Kidney epithelial cell (primary cell): Measurements from ENCODE around the gene ANO8. TPM values are rescaled to one million over a fixed set of nuclear protein-coding genes. Genes with fewer than 3 reads are reported as not detected.

Source experiments
- DNase-seq: peaks from one replicate; pipeline ENCODE4 v3.0.0-alpha.2; 2010; ENCODE audit warnings: low read depth
- H3K27me3 ChIP-seq: 2 replicates; pipeline ENCODE4 v1.6.0; 2011; ENCODE audit warnings: low read length; ENCODE audit not compliant: control insufficient read depth, insufficient read depth
- H3K36me3 ChIP-seq: 2 replicates; pipeline ENCODE4 v1.5.1; 2011; ENCODE audit warnings: low read length; ENCODE audit not compliant: control insufficient read depth, insufficient read depth
- H3K4me3 ChIP-seq: 2 replicates; pipeline ENCODE4 v1.5.1; 2011; ENCODE audit warnings: low read depth, mild to moderate bottlenecking, control low read depth, low read length
- total RNA-seq: library from RNA; depleted of rRNA; stranded (reverse); fragments of >200 nt; gene quantifications from 2 replicates; pipeline ENCODE4 v1.2.3, GENCODE V29; 2015
- TF ChIP-seq, protein P1 (sequence below): IDR thresholded peaks from 2 replicates; pipeline ENCODE4 v1.5.1; 2011; ENCODE audit warnings: mild to moderate bottlenecking, moderate library complexity, low read length, control low read depth, inconsistent platforms; ENCODE audit not compliant: insufficient read depth, poor library complexity, severe bottlenecking

Gene ANO8
- total RNA-seq, 1 donor from 2014 or later = 6.9 TPM

- H3K36me3 ChIP-seq = peaks cover 3% of the 10 kb centered on the region
- H3K27me3 ChIP-seq = peaks cover 11% of the 10 kb centered on the region
- H3K4me3 ChIP-seq = no peak overlapping the region
- no peak for DNase-seq
- TF ChIP-seq, protein P1, sequence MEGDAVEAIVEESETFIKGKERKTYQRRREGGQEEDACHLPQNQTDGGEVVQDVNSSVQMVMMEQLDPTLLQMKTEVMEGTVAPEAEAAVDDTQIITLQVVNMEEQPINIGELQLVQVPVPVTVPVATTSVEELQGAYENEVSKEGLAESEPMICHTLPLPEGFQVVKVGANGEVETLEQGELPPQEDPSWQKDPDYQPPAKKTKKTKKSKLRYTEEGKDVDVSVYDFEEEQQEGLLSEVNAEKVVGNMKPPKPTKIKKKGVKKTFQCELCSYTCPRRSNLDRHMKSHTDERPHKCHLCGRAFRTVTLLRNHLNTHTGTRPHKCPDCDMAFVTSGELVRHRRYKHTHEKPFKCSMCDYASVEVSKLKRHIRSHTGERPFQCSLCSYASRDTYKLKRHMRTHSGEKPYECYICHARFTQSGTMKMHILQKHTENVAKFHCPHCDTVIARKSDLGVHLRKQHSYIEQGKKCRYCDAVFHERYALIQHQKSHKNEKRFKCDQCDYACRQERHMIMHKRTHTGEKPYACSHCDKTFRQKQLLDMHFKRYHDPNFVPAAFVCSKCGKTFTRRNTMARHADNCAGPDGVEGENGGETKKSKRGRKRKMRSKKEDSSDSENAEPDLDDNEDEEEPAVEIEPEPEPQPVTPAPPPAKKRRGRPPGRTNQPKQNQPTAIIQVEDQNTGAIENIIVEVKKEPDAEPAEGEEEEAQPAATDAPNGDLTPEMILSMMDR = no peak
These were observed 8.6 kb downstream of the ANO8 start for GRCh38 chr19:17325881-17326594.

- Histone ChIP-seq H3K27me3 (peaks cover 10% of the 10 kb centered on the region), H3K4me3 (no peak overlapping the region), H3K36me3 (peaks cover 5% of the 10 kb centered on the region)
- no peak for DNase-seq
- TF ChIP-seq, protein P1 = no peak
These were observed 9.5 kb downstream of the ANO8 start for GRCh38 chr19:17325133-17325532.

DNA sequence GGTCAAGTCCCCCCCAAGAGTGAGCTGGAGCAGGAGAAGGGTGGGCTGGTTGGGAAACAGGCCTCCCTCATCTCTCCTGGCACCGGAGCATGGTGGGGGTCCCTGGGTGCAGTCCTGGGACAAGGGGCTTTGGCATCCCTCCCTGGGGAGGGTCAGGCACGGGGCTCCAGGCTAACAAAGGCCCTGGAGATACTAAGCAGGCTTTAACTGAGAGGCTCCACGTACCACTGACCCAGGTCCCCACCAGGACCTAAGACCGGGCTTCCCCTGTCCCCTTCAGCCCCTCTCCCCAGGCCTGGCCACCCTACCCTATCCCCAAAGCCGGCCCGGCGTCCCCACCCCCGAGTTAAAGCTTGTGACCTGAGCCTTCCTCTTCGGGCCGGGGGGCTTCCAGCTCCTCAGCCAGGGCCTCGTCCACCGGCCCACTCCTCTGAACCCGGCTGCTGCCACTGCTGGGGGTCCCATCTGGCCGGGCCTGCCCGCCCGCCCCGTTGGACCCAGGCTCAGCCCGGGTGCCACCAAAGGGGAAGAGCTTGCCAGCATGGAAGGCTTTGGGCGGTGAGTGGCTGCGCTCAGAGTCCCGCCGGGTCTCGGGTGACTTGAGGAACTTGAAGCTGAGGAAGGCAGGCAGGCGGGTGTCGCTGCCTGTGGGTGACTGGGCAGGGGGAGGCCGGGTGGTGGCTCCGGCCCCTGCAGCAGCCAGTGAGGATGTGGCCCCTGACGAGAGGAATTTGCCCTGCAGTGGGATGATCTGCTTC, 10.1 kb downstream of the ANO8 start:
- DNase-seq = no peak
- Histone ChIP-seq H3K27me3 (peaks cover 6% of the 10 kb centered on the region), H3K4me3 (no peak overlapping the region), H3K36me3 (peaks cover 4% of the 10 kb centered on the region)
- TF ChIP-seq, protein P1 = no peak

DNA sequence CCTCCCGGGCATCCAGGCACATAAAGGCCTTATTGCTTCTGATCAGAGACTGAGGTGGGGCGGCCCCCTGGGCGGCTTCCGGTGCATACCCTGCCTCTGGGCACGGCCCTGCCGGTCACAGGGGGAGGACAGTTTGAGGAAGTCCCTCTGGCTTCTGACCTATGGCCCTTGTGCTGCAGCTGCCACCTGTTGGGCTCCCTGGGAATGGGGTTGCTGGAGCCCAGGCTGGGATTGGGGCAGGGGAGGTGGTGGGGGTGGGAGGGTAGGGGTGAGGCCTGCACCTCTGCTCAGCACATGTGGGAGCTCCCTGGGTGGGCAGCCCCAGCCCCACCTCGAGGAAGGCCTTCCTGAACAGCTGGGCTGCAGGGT, 10.7 kb downstream of the ANO8 start:
- DNase-seq = no peak
- H3K4me3 ChIP-seq = no peak overlapping the region
- peaks cover 4% of the 10 kb centered on the region for H3K36me3 ChIP-seq
- TF ChIP-seq, protein P1 = no peak
- H3K27me3 ChIP-seq = peaks cover under 1% of the 10 kb centered on the region

GRCh38 chr19:17323300-17323963, 11.2 kb downstream of the ANO8 start:
- H3K4me3 ChIP-seq = no peak overlapping the region
- peaks cover 4% of the 10 kb centered on the region for H3K36me3 ChIP-seq
- TF ChIP-seq, protein P1 = no peak
- DNase-seq = no peak
- no peaks in the 10 kb centered on the region for H3K27me3 ChIP-seq
